IPS-18c (cell line): Measurements from ENCODE around the gene SLC35G3.
"Not testable (repeated sequence)": the region's sequence is repeated elsewhere in the genome, so short reads cannot be mapped to it uniquely, and the experiment has no call there.

ENCODE experiments used
- H3K4me3 ChIP-seq: 2 replicates; pipeline ENCODE4 v1.7.0; 2013; ENCODE audit warnings: low read depth, mild to moderate bottlenecking, low read length, moderate library complexity; ENCODE audit not compliant: insufficient read depth
- H3K9me3 ChIP-seq: one replicate; pipeline ENCODE4 v1.6.1; 2013; ENCODE audit warnings: mild to moderate bottlenecking, low read length, moderate library complexity; ENCODE audit not compliant: control insufficient read depth, insufficient read depth

SLC35G3 gene

GRCh38 chr17:35194001-35194400, at the start of gene SLC35G3:
SLC35G3 (minus strand) TSS chr17:35194393; CDS start chr17:35194307, 86 bp downstream.
- not testable (repeated sequence) for H3K4me3 ChIP-seq, H3K9me3 ChIP-seq

GRCh38 chr17:35243561-35244340, 49.6 kb upstream of the SLC35G3 start:
- H3K9me3 ChIP-seq: no peaks in the 10 kb centered on the region

GRCh38 chr17:35242805-35243560, 48.8 kb upstream of the SLC35G3 start, which contains the start of gene SLFN5:
SLFN5 (plus strand) TSS chr17:35243072; CDS start chr17:35258691, 15,619 bp downstream.
- no peaks in the 10 kb centered on the region for H3K9me3 ChIP-seq
- peak within 1 kb of the TSS; percentile 58 for H3K4me3 ChIP-seq

More at GRCh38 chr17:35243561-35244340, 49.6 kb upstream of the SLC35G3 start:
- H3K4me3 ChIP-seq: peak overlapping the region; percentile 58

- H3K4me3 ChIP-seq: peak overlapping the region; percentile 58
- no peaks in the 10 kb centered on the region for H3K9me3 ChIP-seq
Observed at GRCh38 chr17:35242158-35242804, 48.1 kb upstream of the SLC35G3 start.

DNA sequence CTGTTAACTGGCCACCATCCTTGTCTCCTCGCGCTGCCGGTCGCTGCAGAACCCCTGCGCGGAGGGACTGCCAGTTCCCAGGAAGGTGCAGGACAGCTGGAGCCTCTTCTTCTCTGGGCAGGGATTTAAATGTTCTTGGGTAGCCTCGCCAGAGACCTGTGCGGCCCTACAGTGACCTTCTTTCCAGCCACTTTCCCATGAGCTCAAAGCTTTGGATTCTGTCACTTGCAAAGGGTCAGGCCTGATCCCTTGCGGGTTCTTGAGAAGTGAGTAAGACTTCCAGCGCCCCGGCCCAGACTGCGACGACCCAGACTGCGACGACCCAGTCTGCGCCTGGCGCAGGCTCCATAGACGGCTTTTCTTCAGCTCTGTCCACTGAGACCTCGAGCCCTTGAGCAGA, 47.3 kb upstream of the SLC35G3 start:
- Histone ChIP-seq H3K4me3 (peak overlapping the region; percentile 58; the same call in 1 of the 2 replicates), H3K9me3 (no peaks in the 10 kb centered on the region)

DNA sequence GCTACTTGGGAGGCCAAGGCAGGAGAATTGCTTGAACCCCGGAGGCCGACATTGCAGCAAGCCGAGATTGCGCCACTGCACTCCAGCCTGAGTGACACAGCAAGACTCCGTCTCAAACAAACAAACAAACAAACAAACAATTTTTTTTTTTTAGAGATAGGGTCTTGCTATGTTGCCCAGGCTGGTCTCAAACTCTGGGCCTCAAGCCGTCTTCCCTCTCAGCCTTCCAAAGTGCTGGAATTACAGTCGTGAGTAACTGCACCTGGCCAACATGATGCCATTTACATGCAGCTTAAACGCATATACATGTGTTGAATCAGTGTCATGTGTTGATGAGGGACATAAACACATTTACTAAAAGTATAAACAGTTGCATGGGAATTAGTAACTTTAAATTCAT, 46.7 kb upstream of the SLC35G3 start:
- Histone ChIP-seq H3K9me3 (no peaks in the 10 kb centered on the region), H3K4me3 (no peak overlapping the region)

DNA sequence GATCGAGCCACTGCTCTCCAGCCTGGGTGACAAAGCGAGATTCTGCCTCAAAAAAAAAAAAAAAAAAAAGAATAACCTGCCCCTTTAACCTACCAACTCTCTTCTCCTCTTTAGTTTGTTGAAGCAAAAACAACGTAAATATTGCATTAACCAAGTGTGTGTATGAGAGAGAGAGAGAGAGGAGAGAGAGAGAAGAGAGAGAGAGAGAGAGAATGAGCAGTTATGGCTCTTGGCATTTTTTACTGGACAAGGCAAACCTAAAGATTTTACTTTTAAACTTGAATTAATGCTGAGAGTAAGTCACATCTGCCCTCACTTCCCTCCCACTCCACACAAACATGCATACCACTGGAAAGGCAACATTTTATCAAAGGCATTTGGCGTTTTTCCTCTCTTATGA, 45.6 kb upstream of the SLC35G3 start:
- no peaks in the 10 kb centered on the region for H3K9me3 ChIP-seq
- no peak overlapping the region for H3K4me3 ChIP-seq

DNA sequence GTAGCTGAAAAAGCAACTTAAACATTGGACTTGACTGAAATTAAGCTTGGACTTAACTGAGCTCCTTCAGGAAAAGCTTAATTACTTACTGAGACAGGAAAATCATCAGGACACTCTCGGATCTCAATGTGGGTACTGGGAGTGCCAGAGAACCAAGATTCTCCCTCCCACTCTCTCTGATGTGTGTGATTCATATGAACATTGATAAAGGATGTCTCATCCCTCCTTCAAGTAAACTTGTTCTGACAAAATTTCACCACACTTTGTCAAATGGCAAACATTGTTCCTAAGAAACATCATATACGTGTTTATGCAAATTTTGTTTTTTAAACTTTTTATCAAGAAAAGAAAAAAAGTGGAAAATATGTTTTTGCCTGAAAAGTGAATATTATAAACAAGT, 44.6 kb upstream of the SLC35G3 start:
- Histone ChIP-seq H3K9me3 (no peaks in the 10 kb centered on the region), H3K4me3 (no peak overlapping the region)

DNA sequence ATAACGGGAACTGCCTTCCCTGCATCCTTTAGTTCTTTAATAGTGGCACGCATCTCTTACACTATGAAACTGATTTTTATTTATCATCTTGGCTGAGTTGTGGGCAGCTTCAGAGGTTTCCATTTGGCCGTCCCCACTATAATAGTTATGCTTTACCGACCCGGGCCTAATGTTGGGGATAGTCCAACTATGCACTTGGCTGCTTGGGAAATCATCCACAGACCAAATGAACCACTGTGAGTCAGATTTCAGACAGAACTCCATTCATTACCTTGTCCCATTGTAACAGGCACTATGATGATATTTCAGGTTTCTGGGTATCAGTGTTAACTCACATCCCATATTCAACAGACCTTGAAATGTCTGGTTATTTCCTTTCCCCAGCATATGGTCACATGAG, 42.6 kb upstream of the SLC35G3 start:
- Histone ChIP-seq H3K9me3 (no peaks in the 10 kb centered on the region), H3K4me3 (no peak overlapping the region)

DNA sequence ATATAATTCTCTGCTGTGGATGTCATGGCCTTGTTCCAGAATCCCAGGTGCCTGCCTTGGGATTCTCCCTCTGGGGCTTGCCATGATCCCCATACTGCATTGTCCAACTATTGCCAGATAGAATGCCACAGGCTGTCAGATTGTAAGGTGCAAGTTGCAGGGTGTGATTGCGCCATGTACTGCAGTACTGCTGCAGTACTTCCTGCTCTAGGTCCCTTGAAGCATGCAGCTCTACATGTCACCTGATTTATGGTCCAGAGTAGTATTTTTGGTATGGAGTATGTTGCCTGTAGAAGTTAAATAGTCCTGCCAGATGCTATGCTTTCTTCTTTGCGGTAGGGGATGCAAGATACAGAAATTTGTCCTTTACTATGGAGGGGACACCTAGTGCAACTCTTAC, 41.7 kb upstream of the SLC35G3 start:
- Histone ChIP-seq H3K9me3 (no peaks in the 10 kb centered on the region), H3K4me3 (no peak overlapping the region)

DNA sequence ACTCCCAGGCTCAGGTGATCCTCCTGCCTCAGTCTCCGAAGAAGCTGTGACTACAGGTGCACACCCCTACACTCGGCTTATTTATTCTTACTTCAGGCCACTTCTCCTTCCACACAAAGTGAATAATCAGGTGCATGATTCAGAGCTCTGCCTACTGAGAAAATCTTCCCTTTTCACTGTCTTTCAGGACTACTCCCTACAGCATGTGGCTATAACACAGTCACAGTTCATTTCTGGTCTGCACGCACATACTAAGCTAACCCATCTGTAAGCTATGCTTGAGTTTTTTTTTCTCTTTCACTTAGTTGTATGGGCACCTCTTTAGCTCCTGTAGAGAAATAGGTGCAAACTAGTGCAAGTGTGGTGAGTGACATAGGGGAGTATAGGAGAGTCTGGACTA, 41.1 kb upstream of the SLC35G3 start:
- Histone ChIP-seq H3K4me3 (no peak overlapping the region), H3K9me3 (no peaks in the 10 kb centered on the region)

DNA sequence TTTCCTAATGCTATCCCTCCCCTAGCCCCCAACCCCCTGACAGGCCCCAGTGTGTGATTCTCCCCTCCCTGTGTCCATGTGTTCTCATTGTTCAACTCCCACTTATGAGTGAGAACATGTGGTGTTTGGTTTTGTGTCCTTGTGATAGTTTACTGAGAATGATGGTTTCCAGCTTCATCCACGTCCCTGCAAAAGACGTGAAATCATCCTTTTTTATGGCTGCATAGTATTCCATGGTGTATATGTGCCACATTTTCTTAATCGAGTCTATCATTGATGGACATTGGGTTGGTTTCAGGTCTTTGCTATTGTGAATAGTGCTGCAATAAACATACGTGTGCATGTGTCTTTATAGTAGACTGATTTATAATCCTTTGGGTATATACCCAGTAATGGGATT, 40.1 kb upstream of the SLC35G3 start:
- H3K4me3 ChIP-seq, H3K9me3 ChIP-seq: not testable (repeated sequence)

DNA sequence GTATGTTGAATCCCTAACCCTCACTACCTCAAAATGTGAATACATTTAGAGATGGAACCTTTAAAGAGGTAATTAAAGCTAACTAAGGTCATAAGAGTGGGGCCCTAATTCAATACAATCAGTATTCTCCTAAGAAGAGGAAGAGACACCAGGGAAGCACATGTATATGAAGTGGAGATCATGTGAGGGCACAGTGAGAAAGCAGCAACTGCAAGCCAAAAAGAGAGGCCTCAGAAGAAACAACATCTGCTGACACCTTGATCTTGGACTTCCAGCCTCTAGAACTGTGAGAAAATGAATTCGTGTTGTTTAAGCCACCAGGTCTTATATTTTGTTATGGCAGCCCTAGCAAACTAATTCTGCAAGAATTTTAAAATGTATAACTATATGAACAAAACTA, 35.4 kb upstream of the SLC35G3 start:
- Histone ChIP-seq H3K9me3 (peaks cover 2% of the 10 kb centered on the region), H3K4me3 (no peak overlapping the region)

GRCh38 chr17:35227546-35227945, 33.4 kb upstream of the SLC35G3 start:
- Histone ChIP-seq H3K9me3 (peaks cover 2% of the 10 kb centered on the region), H3K4me3 (no peak overlapping the region)

GRCh38 chr17:35224436-35224835, 30.2 kb upstream of the SLC35G3 start:
- no peak overlapping the region for H3K4me3 ChIP-seq
- H3K9me3 ChIP-seq: no peaks in the 10 kb centered on the region

- Histone ChIP-seq H3K4me3 (no peak overlapping the region), H3K9me3 (no peaks in the 10 kb centered on the region)
Observed at GRCh38 chr17:35222452-35222851, 28.3 kb upstream of the SLC35G3 start.

DNA sequence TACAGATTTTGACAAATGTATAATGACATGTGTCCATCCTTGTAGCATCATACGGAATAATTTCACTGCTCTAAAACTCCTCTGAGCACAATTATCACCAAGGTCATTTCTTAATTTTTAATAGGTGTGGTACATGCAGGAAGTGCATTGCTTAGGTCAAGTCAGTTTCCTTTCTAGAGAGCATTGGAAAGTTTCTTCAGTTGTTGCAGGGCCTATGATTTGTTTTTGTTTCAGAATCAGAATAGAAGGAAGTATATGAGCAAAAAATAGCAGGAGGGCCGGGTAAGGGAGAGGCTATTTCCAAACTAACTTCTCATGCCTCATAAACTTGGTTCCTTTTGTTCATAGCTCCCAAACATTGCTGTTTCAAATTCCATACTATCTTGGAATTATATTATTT, 24.7 kb upstream of the SLC35G3 start:
- Histone ChIP-seq H3K9me3 (no peaks in the 10 kb centered on the region), H3K4me3 (no peak overlapping the region)

DNA sequence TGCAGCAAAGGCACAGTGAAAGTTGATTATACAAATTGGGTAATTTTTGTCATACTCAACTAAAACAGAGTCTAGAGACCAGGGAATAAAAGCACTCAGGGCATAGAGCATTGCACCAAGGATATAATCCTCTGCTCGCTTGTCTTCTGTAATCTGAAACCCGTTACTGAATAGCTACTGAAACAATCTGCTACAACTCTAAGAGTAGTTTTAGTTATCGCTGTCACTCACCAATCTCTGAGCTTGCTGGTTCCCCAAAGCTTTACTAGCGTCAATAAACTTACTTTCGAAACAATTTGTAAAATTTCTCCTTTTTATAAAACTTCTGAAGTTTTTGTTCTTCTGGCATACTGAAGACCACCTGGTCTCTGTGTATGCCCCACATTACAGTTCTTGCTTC, 22.9 kb upstream of the SLC35G3 start:
- Histone ChIP-seq H3K9me3 (peaks cover 2% of the 10 kb centered on the region), H3K4me3 (no peak overlapping the region)
